Fibroblast of pulmonary artery (primary cell): Measurements from ENCODE around the gene MAMLD1.

Experiments
- DNase-seq: peaks from one replicate; pipeline ENCODE4 v3.0.0-alpha.2; 2010; ENCODE audit warnings: low read depth
- H3K4me3 ChIP-seq: replicated peaks from 2 replicates; pipeline ENCODE4 v1.5.1; 2011; ENCODE audit warnings: low read depth, mild to moderate bottlenecking, control low read depth, low read length, moderate library complexity
- CTCF ChIP-seq: IDR thresholded peaks from 2 replicates; pipeline ENCODE4 v1.5.1; 2011; ENCODE audit warnings: mild to moderate bottlenecking, control low read depth, low read length, inconsistent platforms; ENCODE audit errors: missing control alignments

MAMLD1 gene

DNA sequence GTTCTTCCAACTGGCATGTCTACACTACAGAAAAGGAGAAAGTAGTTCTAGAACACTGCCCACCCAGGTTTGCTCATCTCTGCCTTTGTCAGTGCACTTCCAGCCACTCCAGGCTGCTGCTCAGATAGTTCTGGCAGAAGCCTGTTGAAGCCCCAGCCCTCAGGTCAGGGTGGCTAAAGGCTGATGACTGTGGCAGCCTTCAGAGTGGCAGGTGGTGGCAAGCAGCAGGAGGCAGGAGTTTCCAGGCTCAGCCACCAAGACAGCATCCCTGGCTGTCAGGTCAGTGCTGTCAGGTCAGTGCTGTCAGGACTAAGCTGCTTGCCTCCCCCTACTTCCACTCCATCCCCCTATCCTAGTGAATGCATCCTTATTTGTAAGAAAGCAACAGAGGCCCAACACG is 100.4 kb downstream of the MAMLD1 start:
- DNase-seq, result no peak
- H3K4me3 ChIP-seq, result no peak overlapping the region
- TF ChIP-seq CTCF, result no peak

GRCh38 chrX:150464001-150464400 is 100.9 kb downstream of the MAMLD1 start:
- no peak overlapping the region for H3K4me3 ChIP-seq
- no peak for TF ChIP-seq CTCF
- DNase-seq, result no peak

DNA sequence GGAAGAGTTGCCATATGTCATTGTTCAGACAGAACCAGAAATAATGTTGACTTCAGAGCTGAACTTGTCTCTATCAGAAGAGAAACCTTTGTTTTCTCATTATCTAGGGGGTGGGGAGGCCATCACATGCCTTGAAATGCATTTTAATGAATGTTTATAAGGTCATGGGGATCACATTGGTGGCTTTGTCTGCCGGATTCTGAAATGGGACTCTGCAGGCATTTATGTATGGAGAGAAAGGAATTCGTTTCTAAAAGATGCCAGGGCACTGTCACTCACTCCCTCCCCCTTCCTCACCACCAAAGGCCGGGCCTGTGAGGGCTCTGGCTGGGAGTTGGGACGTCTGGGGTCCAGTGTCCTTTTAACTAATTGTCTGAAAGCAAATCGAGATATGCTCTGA is 102.2 kb downstream of the MAMLD1 start:
- no peak for DNase-seq
- TF ChIP-seq CTCF, result no peak
- no peak overlapping the region for H3K4me3 ChIP-seq

GRCh38 chrX:150465881-150466775 is 103.0 kb downstream of the MAMLD1 start:
- H3K4me3 ChIP-seq, result no peak overlapping the region
- no peak for TF ChIP-seq CTCF
- no peak for DNase-seq

DNA sequence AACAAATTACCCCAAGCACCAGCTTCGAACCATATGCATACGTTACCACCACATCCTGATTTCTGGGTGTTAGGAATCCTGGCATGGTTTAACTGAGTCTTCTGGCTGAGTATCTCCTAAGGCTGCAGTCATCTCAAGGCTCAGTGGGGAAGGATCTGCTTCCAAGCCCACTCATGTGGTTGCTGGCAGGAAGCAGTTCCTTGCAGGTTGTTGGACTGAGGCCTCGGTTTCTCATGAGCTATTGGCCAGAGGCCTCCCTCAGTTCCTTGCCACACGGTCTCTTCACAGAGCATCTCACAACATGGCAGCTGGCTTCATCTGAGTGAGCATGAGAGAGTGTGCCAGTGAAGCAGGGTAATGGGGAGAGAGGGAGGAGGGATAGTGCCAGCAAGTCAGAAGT is 109.2 kb downstream of the MAMLD1 start:
- TF ChIP-seq CTCF, result no peak
- DNase-seq, result no peak
- no peak overlapping the region for H3K4me3 ChIP-seq

DNA sequence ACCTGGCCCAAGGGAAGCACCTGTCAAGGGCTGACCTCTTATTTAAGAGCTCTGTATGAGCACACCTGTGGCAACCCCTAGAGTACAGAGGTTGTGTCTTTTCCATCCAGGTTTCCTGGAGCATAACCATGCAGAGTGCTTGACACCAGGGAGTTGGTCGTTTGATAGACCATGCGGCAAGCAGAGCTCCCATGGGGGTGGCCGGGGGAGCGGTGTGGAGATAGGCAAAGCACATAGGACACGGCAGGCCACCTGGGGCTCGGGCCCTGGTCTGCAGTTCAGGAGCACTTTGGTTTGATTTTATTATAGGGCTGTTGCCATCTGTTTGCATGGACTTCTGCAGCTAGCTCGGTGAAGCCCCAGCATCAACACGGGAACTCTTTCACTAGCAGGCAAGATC is 110.3 kb downstream of the MAMLD1 start:
- no peak for TF ChIP-seq CTCF
- H3K4me3 ChIP-seq, result no peak overlapping the region
- no peak for DNase-seq

DNA sequence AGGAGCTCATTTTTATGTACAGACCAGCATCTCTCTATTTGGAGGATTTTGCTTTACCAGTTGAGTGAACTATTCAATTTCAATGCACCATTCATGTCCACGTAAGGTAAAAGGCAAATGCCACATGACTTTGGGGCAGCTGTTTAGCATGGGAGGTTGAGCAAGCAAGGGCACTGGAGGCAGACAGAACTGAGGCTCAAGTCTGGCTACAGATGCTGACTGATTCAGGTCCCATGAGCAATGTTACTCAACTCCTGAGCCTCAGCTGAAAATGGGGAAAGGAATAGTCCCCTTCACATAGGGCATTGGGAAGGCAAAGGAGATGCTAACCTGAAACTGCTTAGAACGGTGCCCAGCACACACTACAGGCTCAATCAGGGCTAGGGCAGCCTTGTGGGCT is 112.3 kb downstream of the MAMLD1 start:
- no peak for DNase-seq
- no peak overlapping the region for H3K4me3 ChIP-seq
- no peak for TF ChIP-seq CTCF
